Measurements from ENCODE around the gene KCNS3.

DNA sequence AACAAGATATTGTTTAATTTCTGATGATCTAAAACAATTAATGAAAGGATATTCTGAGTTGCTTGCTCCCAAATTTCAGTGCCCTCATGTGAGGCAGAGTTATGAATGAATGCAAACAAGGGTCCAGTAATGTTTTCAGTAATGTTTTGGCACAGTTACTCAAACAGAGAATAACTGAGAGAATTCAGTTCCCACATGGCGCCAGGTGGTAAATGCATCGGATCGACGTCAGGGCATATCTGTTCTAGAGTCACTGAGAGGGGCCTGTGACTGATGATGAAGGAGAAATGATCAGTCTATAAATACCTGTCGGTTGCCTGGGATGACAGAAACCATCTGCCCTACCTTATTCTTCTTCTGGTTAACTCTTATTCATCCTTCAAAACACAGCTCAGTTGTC, 81.4 kb downstream of the KCNS3 start:
- TF ChIP-seq, protein P1, sequence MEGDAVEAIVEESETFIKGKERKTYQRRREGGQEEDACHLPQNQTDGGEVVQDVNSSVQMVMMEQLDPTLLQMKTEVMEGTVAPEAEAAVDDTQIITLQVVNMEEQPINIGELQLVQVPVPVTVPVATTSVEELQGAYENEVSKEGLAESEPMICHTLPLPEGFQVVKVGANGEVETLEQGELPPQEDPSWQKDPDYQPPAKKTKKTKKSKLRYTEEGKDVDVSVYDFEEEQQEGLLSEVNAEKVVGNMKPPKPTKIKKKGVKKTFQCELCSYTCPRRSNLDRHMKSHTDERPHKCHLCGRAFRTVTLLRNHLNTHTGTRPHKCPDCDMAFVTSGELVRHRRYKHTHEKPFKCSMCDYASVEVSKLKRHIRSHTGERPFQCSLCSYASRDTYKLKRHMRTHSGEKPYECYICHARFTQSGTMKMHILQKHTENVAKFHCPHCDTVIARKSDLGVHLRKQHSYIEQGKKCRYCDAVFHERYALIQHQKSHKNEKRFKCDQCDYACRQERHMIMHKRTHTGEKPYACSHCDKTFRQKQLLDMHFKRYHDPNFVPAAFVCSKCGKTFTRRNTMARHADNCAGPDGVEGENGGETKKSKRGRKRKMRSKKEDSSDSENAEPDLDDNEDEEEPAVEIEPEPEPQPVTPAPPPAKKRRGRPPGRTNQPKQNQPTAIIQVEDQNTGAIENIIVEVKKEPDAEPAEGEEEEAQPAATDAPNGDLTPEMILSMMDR (IDR thresholded peaks at IDR 0.05): no peak
- TF ChIP-seq POLR2AphosphoS5 (IDR thresholded peaks at IDR 0.05) (no peak), EP300 (IDR thresholded peaks at IDR 0.05) (no peak)
